Astrocyte of the hippocampus (primary cell): ENCODE measurements around the gene HIVEP3.

Experiments used
- DNase-seq: peaks from one replicate; pipeline ENCODE4 v3.0.0; 2011; ENCODE audit warnings: low read depth, low spot score

The HIVEP3 gene

DNA sequence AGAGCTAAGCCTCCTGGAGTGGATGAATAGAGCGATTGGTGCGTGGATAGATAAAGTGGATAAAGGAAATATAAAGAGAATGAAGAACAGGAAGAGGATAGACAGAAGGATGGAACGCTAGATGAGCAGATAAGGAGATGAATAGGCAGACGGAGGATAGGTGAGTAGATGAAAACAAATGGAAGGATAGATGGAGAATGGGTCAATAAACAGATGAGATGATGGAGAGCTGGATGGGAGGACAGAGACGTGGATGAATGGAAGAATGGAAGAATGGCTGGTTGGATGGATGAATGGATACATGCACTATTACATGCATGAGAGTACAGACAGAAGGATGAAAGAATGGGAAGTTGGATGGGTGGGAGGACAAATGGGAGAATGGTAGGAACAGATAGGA, 399.1 kb downstream of the HIVEP3 start:
- DNase-seq = no peak

- DNase-seq = no peak
Observed at GRCh38 chr1:41518471-41518870, 400.3 kb downstream of the HIVEP3 start.

DNA sequence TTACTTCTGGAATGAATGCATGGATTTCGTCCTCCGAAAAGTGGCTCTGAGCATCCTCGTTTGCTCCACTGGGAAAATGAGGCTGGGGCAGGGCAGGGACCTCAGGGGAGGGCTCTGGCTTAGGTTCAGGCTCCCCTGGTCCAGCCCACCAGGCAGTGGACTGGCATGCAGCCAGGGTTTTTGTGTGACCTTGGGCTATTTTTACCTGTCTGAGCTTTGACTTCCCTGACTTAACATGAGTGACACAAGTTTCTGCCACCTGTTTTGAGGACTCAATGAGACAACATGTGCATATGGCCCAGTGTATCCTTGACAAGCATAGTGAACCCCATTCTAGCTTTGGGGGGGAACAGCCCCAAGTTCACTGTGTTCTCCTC, 401.7 kb downstream of the HIVEP3 start:
- no peak for DNase-seq

DNA sequence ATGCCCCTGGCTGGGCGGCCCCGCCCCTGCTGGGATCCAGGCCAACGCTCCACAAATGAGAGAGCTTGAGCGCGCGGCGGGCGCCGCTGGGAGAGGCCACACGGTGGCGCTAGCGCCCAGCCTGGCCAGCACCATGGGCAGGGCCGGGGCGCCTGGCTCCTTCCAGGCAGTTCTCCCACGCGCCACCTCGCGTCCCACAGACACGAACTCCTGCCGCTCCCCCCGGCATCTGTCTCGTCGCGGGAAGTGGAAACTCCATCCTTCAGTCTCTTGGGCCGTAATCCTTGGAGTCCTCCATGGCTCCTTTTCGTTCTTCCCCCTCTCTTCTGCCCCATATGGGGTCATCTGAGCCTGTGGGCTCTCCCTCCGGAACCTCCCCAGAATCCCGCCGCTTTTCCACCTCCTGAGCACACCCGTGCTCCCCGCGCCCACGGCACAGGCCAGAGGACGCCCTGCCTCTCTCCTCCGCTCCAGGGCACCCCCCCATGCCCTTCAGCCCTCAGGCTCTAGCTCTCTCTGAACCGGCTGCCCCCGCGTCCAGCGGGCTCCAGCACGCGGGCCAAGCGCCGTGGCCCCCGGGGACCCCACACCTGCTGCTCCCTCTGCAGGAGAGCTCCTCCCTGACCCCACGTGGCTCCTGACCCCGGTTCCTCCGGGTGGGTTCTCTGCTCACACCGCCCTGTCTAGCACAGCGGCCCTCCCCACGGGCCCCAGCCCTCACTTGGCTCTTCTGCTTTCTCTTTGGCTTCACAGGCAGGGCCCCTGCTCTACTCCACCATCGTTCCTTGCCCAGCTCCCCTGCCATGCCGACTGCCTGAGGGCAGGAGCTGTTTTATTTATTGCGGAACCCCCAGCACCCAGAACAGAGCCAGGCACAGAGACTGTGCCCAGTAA, 402.3 kb downstream of the HIVEP3 start:
- peak; percentile 98 for DNase-seq

DNA sequence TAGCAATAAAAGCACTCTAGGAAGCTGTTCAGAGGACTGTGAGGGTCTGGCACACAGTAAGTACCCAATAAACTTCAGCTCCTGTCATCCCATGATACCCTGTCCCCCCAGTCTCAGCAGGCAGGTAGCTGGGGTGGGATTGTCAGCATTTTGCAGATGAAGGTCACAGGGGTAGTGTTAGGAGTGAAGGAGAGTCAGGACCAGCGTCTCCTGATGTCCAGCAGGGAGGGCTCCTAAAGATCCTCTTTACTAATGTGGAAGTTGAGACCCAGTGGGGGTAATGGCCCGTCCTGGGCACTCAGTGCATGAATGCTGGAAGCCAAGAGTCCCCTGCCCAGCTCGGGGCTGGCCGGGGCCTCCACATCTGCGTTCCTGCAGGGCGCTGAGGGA, 402.9 kb downstream of the HIVEP3 start:
- DNase-seq = no peak

- DNase-seq = no peak
Observed at GRCh38 chr1:41515131-41515678, 403.5 kb downstream of the HIVEP3 start.

- DNase-seq = no peak
Observed at GRCh38 chr1:41514381-41514780, 404.3 kb downstream of the HIVEP3 start.

- DNase-seq = no peak
Observed at GRCh38 chr1:41513383-41513735, 405.4 kb downstream of the HIVEP3 start.

GRCh38 chr1:41512701-41513382, 405.9 kb downstream of the HIVEP3 start:
- DNase-seq = no peak

DNA sequence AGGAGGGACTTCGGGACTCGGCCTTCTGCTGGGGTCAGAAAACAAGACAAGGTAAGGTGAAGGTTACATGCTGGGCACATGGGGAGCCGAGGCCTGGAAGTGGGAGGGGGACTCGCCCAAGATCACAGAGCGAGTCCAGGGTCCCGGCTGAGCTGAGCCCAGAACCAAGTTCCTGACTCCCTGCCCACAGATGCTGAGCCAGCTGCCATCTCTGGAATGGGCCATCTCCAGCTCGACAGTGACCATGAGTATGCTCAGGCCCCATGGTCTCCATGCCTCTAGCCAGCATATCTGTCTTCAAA, 407.5 kb downstream of the HIVEP3 start:
- DNase-seq = no peak

DNA sequence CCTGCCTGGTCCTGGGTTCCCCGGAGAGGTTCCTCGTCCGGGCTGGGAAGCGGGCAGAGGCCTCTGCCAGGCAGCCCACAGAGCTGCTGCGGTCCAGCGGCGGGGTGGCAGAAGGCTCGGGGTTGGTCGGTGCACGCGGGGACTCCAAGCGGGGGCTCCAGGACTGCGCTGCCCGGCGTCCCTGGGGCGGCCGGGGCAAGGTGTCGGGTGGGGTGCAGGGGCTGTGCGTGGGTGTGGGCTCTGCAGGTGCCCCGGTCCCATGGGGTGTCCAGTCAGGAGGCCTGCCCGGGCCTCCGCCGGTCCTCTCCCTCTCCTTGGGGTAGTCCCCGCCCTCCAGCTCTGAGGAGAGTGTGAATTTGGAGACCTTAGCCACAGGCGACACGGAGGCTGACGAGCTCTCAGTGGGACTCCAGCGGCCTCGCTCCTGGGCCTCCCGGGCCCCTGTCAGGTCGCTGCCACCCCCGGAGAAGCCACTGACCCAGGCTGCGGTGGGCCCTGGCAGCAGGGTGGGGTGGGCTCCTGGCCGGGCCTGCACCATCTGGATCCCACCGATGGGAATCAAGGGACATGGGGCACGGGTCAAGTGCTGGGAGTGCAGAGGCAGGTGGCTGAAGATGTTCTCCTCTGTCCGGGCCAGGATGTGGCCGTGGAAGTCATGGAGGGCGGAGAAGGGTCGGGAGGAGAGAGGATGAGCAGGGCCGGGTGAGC, 408.0 kb downstream of the HIVEP3 start:
- DNase-seq = no peak

GRCh38 chr1:41509270-41509671, 409.5 kb downstream of the HIVEP3 start:
- DNase-seq = no peak

GRCh38 chr1:41508290-41508689, 410.4 kb downstream of the HIVEP3 start:
- no peak for DNase-seq

GRCh38 chr1:41507836-41508235, 410.9 kb downstream of the HIVEP3 start:
- DNase-seq = no peak

DNA sequence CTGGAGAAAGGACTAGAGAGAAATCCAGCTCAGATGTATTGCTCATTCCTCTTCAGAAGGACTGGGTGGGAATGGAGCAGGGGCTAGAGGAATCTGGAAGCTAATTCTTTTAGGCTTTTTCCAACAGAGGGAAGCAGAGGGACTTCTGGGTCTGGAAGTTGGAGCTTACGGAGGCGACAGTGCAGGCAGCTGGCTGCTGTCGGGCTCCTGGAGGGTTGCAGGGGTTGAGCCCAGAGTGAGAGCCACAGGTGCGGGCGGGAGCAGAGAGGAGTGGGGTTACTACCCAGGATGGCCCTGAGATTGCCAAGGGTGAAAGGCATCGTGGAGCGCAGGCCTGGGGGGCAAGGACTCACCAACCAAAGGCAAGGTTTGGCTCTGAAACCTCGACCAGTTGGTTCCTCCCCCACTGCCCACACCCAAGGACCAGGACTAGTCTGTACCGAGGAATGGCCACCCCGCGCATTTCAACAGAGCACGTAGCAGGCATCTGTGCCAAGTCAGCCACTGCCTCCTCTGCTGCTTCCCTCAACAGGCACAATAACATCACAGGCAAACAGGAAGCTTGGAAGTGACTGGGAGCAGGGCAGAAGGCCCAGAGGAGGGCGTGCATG, 411.5 kb downstream of the HIVEP3 start:
- DNase-seq = no peak

DNA sequence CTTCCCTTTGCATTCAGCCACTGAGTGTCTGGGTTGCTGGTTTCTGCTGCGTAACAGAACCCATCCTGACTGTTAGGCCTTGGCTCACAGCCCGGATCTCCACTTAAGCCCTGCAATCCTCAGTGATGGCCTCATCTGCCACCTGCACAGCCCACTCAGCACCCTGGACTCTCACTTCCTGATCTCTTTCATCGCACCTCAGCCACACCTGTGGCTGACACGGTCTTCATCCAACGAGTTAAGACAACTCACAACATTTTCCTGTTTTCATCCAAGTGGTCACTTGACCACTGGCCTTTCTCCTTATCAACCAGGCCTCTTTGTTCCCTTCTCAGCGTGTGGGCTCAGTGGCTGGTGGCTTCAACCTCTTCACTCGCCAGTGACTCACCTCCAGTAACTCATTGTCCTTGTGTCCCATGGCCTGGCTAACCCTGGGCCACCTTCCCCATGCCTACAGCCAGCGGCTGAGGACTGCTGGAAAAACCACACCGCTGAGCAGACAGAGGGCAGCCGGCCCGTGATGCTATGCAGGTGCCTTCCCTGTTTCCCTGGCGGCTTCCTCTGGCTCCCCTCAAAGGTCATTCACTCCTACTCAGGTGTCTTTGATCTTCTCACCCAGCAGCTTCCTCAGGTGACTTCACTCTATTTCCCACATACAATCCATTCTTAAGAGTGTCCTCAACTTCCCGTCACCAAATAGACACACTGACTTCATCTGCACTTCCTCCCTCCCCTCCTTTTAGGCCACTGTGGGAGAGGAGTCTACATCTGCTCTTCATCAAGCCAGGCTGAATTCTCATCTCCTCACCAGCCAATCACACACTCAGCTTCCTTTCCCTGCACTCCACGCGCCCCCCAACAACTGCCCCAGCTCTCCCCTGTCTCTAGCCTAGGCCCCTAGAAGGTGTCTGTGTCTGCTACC, 414.3 kb downstream of the HIVEP3 start:
- peak; percentile 73 for DNase-seq

DNA sequence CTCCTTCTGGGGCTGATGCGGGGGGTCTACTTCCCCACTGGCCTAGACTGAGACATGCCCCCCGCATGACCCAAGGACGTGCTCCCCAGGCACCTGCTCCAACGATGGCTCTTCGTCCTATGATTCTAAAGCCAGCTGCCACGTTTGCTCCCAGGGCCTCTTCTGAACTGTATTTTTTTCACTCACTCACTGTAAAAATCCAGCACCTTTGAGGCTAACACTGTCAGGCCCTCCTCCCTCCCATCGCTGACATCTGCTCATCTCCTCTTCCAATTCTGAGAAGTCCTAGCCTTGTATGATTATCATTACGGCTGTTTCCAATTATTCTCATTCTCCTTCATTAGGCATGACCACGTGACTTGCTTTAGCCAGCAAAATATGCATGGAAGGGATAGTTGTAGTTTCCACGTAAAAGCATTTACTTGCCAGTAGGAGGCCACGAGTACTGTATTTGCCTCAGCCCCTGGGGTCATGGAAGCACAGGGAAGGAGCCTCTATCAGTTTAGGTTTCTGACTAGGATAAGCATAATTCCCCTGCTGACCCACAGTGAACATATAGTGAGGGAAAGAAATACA, 415.1 kb downstream of the HIVEP3 start:
- DNase-seq = no peak

DNA sequence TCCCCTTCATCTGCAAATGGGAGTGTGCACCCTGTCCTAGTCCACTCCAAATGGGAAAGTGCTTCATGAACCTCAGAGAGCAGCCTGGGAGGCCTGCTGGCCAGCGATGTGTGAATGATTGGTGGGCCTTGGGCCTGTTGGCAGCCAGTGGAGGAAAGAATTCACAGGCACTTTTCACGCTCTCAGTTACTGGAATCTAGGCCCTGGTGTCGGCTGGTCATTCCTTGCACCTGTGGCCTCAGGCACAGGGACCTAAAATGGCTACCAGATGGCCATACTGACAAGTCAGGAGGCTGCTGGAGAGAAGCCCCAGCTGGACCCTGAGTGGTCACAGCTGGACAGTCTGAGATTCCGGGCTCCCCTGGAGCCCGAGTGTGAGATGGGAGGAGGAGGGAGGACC, 415.8 kb downstream of the HIVEP3 start:
- peak; percentile 87 for DNase-seq

GRCh38 chr1:41501581-41501980, 417.1 kb downstream of the HIVEP3 start:
- DNase-seq = no peak

GRCh38 chr1:41500781-41501518, 417.8 kb downstream of the HIVEP3 start:
- DNase-seq = peak; percentile 79
